Caco-2 (cell line): ENCODE data around the gene CSTPP1. TPM values are rescaled to one million over a fixed set of nuclear protein-coding genes. Genes with fewer than 3 reads are reported as not detected.

Experiments used
- BruUV-seq: library from RNA; stranded (reverse); fragments of 400-500 nt; replicated peaks from 2 replicates; lab custom pipeline; 2021; lab: Mats Ljungman, UMichigan
- CTCF ChIA-PET: fragments of 300-600 bp; sonication (Branson Sonifier 250); formaldehyde crosslinking; loops from one replicate; lab custom pipeline; 2022; ENCODE audit warnings: antibody characterized with exemption; lab: Charles Lee
- POLR2A ChIA-PET: fragments of 300-600 bp; sonication (Branson Sonifier 250); formaldehyde crosslinking; loops from one replicate; lab custom pipeline; 2022; ENCODE audit warnings: antibody characterized with exemption; lab: Charles Lee
- DNase-seq, 2 experiments: peaks; one replicate each; pipeline versions ENCODE4 v3.0.0 to v3.0.0-alpha.2; 2020 to 2022
- H3K27me3 ChIP-seq: replicated peaks from 2 replicates; pipeline ENCODE4 v1.6.0; 2011; ENCODE audit warnings: low read length; ENCODE audit not compliant: control insufficient read depth, insufficient read depth
- H3K36me3 ChIP-seq: 2 replicates; pipeline ENCODE4 v1.5.1; 2011; ENCODE audit warnings: low read length; ENCODE audit not compliant: control insufficient read depth, insufficient read depth
- H3K4me1 ChIP-seq: fragments of 250-450 bp; sonication (Bioruptor Pico); 2 replicates; pipeline ENCODE4 v1.5.1; 2020; ENCODE audit warnings: mild to moderate bottlenecking
- H3K4me3 ChIP-seq: 2 replicates; pipeline ENCODE4 v1.5.1; 2011; ENCODE audit warnings: low read depth, mild to moderate bottlenecking, control low read depth, low read length
- H3K9me3 ChIP-seq: fragments of 250-450 bp; sonication (Bioruptor Pico); 2 replicates; pipeline ENCODE4 v1.5.1; 2020; ENCODE audit warnings: mild to moderate bottlenecking, moderate library complexity
- H3K27ac Mint-ChIP-seq: one replicate; pipeline ENCODE4 v1.8.0; 2022; ENCODE audit warnings: mixed read lengths; ENCODE audit not compliant: unreplicated experiment
- H3K27me3 Mint-ChIP-seq: one replicate; pipeline ENCODE4 v1.8.0; 2022; ENCODE audit warnings: mixed read lengths; ENCODE audit not compliant: insufficient read depth, unreplicated experiment
- H3K36me3 Mint-ChIP-seq: one replicate; pipeline ENCODE4 v1.8.0; 2022; ENCODE audit warnings: mild to moderate bottlenecking, mixed read lengths; ENCODE audit not compliant: insufficient read depth, unreplicated experiment
- H3K4me1 Mint-ChIP-seq: one replicate; pipeline ENCODE4 v1.8.0; 2022; ENCODE audit warnings: low read depth, mixed read lengths; ENCODE audit not compliant: unreplicated experiment
- H3K4me3 Mint-ChIP-seq: one replicate; pipeline ENCODE4 v1.8.0; 2022; ENCODE audit warnings: mild to moderate bottlenecking, moderate library complexity, mixed read lengths; ENCODE audit not compliant: unreplicated experiment
- H3K9me3 Mint-ChIP-seq: one replicate; pipeline ENCODE4 v1.8.0; 2022; ENCODE audit warnings: mixed read lengths; ENCODE audit not compliant: unreplicated experiment
- intact Hi-C: fragments of 100-400 bp; cut with micrococcal nuclease; formaldehyde crosslinking; loops from one replicate; pipeline ENCODE4 v1.10.0; 2022; ENCODE audit not compliant: unreplicated experiment
- total RNA-seq: library from RNA; stranded (reverse); gene quantifications from 2 replicates; pipeline ENCODE4 v1.2.3, GENCODE V29; 2022
- TF ChIP-seq, protein P1 (sequence below), 2 experiments: fragments of 200-600 bp in 1 of 2; IDR thresholded peaks; 1 replicate in 1 of 2; 2 replicates in 1 of 2; pipeline versions ENCODE4 v1.5.1 to v1.8.0; 2011 to 2022; ENCODE audit warnings: antibody characterized with exemption in 1 of 2, control low read depth in 1 of 2, inconsistent platforms in 1 of 2, low read depth in 1 of 2, low read length in 1 of 2, mild to moderate bottlenecking in 1 of 2, moderate library complexity in 1 of 2; ENCODE audit not compliant: insufficient read depth in 1 of 2, severe bottlenecking in 1 of 2, unreplicated experiment in 1 of 2

The CSTPP1 gene
- total RNA-seq, 1 experiment from 2014 or later = 22.9 TPM

DNA sequence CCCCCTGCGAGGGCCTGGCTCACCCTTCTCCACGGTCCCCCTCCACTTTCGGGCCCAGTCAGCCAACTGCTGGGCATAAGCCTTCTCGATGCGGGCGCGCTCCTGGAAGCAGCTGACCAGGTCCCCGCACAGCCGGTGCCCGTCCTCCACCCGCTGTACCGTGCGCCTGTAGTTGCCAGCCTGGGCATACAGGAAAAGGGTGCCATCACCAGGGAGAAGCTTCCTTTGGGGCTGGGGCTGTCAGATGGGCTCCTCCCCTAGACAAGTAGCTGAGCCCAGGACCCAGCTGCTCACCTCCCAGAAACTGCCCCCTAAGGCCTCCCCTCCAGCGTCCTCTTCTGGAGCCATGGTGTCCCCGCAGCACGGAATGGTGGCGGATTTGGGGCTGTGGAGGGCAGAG lies 245.8 kb downstream of the CSTPP1 start:
- ChIA-PET CTCF (no interaction called here), POLR2A (no interaction called here)
- DNase-seq = no peak
- H3K36me3 ChIP-seq = peaks cover 5% of the 10 kb centered on the region
- Mint-ChIP-seq H3K27ac (no peak overlapping the region), H3K4me1 (peaks cover 6% of the 10 kb centered on the region), H3K36me3 (peaks cover 36% of the 10 kb centered on the region), H3K27me3 (no peaks in the 10 kb centered on the region), H3K4me3 (no peak overlapping the region), H3K9me3 (no peaks in the 10 kb centered on the region)
- H3K4me3 ChIP-seq = no peak overlapping the region
- TF ChIP-seq, protein P1, sequence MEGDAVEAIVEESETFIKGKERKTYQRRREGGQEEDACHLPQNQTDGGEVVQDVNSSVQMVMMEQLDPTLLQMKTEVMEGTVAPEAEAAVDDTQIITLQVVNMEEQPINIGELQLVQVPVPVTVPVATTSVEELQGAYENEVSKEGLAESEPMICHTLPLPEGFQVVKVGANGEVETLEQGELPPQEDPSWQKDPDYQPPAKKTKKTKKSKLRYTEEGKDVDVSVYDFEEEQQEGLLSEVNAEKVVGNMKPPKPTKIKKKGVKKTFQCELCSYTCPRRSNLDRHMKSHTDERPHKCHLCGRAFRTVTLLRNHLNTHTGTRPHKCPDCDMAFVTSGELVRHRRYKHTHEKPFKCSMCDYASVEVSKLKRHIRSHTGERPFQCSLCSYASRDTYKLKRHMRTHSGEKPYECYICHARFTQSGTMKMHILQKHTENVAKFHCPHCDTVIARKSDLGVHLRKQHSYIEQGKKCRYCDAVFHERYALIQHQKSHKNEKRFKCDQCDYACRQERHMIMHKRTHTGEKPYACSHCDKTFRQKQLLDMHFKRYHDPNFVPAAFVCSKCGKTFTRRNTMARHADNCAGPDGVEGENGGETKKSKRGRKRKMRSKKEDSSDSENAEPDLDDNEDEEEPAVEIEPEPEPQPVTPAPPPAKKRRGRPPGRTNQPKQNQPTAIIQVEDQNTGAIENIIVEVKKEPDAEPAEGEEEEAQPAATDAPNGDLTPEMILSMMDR (IDR thresholded peaks at IDR 0.05; ENCODE audit: insufficient read depth in 1 of 2, low read depth in 1 of 2, low read length in 1 of 2, severe bottlenecking in 1 of 2, unreplicated experiment in 1 of 2) = no peak
- intact Hi-C loops = no loop called here
- no peaks in the 10 kb centered on the region for H3K9me3 ChIP-seq
- no TSS peak for BruUV-seq
- H3K27me3 ChIP-seq = no peaks in the 10 kb centered on the region
- H3K4me1 ChIP-seq = peaks cover 13% of the 10 kb centered on the region

DNA sequence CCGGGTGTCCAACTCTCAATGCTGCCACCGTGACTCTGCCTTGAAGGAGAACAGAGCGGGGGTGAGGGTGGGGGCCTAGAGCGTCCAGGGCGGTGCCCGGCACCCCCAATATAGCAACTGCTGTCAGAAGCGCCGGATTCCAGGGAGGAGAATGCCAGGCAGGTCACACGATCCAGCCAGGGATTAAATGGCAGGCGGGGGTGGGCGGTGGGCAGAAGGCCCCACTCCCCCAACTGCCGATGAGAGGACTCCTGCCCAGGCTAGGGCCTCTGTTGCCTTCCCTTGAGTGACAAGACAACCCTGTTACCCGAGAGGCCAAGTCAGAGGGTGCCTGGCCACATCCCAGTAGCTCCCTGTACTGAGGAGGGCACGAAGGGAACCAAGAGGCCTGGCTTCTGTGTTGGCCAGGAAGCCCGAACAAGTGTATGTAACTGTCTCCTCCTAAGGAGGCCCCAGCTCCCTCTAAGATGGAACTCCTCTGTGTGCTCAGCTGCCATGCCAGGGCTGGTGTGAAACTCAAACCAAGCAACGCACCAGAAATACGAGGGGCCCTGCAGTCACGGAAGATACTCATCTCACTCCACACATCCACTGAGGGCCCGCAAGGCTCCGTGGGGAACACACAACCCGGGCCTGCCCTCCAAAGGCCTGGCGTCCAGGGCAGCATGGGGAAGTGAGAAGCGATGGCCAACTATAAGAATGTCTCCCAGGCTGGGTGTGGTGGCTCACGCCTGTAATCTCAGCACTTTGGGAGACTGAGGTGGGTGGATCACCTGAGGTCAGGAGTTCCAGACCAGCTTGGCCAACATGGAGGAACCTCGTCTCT lies 246.7 kb downstream of the CSTPP1 start:
- Histone ChIP-seq H3K4me3 (no peak overlapping the region), H3K36me3 (peaks cover 5% of the 10 kb centered on the region), H3K4me1 (peaks cover 12% of the 10 kb centered on the region), H3K27me3 (no peaks in the 10 kb centered on the region), H3K9me3 (no peaks in the 10 kb centered on the region)
- intact Hi-C loops = no loop called here
- TF ChIP-seq, protein P1 (IDR thresholded peaks at IDR 0.05; ENCODE audit: insufficient read depth in 1 of 2, low read depth in 1 of 2, low read length in 1 of 2, severe bottlenecking in 1 of 2, unreplicated experiment in 1 of 2) = no peak
- Mint-ChIP-seq H3K4me3 (no peak overlapping the region), H3K27me3 (no peaks in the 10 kb centered on the region), H3K4me1 (no peaks in the 10 kb centered on the region), H3K36me3 (peaks cover 27% of the 10 kb centered on the region), H3K27ac (no peak overlapping the region), H3K9me3 (no peaks in the 10 kb centered on the region)
- no TSS peak for BruUV-seq
- ChIA-PET POLR2A (no interaction called here), CTCF (no interaction called here)
- no peak for DNase-seq

DNA sequence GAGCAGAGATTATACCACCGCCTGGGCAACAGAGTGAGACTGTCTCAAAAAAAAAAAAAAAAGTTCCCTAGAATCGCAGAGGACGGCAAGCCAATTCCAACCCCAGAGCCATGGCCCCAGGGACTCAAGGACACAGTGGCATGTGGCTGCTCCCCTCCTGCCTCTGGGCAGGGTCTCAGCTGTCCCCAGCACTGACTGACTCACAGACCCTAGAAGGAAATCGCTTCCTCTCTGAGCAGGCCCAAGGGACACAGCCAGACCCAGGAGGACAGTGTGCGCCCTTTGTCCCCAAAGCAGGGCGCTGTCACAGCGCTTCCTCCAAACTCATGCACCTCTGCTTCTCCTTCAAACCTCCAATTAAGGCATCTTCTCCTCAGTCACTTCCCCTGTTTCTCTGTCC lies 247.4 kb downstream of the CSTPP1 start:
- DNase-seq = no peak
- Histone ChIP-seq H3K4me3 (no peak overlapping the region), H3K27me3 (no peaks in the 10 kb centered on the region), H3K9me3 (no peaks in the 10 kb centered on the region), H3K36me3 (peaks cover 4% of the 10 kb centered on the region), H3K4me1 (peaks cover 20% of the 10 kb centered on the region)
- Mint-ChIP-seq H3K4me1 (peaks cover under 1% of the 10 kb centered on the region), H3K4me3 (peak overlapping the region; percentile 92), H3K36me3 (peaks cover 25% of the 10 kb centered on the region), H3K9me3 (no peaks in the 10 kb centered on the region), H3K27ac (no peak overlapping the region), H3K27me3 (no peaks in the 10 kb centered on the region)
- TF ChIP-seq, protein P1 (IDR thresholded peaks at IDR 0.05; ENCODE audit: insufficient read depth in 1 of 2, low read depth in 1 of 2, low read length in 1 of 2, severe bottlenecking in 1 of 2, unreplicated experiment in 1 of 2) = no peak
- intact Hi-C loops = no loop called here
- CTCF ChIA-PET = interaction anchor here (0.5 to 4.5 kb wide), 4 partner anchors 10 to 76 kb away, joined by 3 to 31 read pairs (median 8); partner anchors contain the start of gene DDB2
- POLR2A ChIA-PET = interaction anchor here (0.5 to 1.7 kb wide), 2 partner anchors 10 to 69 kb away, joined by 4 to 5 read pairs; no protein-coding TSS in a partner anchor
- TSS peak; percentile 12 for BruUV-seq
